WTC11 (cell line): ENCODE results near the gene RNF128.

Source experiments
- ATF1 ChIP-seq: sonication (generic); formaldehyde crosslinking; IDR thresholded peaks from 2 replicates; pipeline ENCODE4 v1.8.1; 2023; ENCODE audit warnings: mild to moderate bottlenecking, moderate library complexity, missing genetic modification reagents
- CBFB ChIP-seq: sonication (generic); formaldehyde crosslinking; IDR thresholded peaks from 2 replicates; pipeline ENCODE4 v1.8.1; 2022; ENCODE audit warnings: mild to moderate bottlenecking, low read depth, missing genetic modification reagents
- CREB1 ChIP-seq: sonication (generic); formaldehyde crosslinking; IDR thresholded peaks from 2 replicates; pipeline ENCODE4 v1.8.0; 2023; ENCODE audit warnings: mild to moderate bottlenecking, missing genetic modification reagents
- GABPB1 ChIP-seq: sonication (generic); formaldehyde crosslinking; IDR thresholded peaks from 2 replicates; pipeline ENCODE4 v1.8.1; 2023; ENCODE audit warnings: mild to moderate bottlenecking, missing genetic modification reagents
- IRF2 ChIP-seq: sonication (generic); formaldehyde crosslinking; IDR thresholded peaks from 2 replicates; pipeline ENCODE4 v1.8.0; 2022; ENCODE audit warnings: low read depth, missing genetic modification reagents, borderline replicate concordance
- NR2C2 ChIP-seq: sonication (generic); formaldehyde crosslinking; IDR thresholded peaks from 2 replicates; pipeline ENCODE4 v1.8.0; 2022; ENCODE audit warnings: mild to moderate bottlenecking, missing genetic modification reagents
- NR3C1 ChIP-seq: sonication (generic); formaldehyde crosslinking; conservative IDR thresholded peaks from 2 replicates; pipeline ENCODE4 v1.8.1; 2023; ENCODE audit warnings: low read depth, mild to moderate bottlenecking, missing genetic modification reagents
- RELA ChIP-seq: sonication (generic); formaldehyde crosslinking; IDR thresholded peaks from 2 replicates; pipeline ENCODE4 v1.8.1; 2022; ENCODE audit warnings: missing genetic modification reagents, mild to moderate bottlenecking, borderline replicate concordance
- SP1 ChIP-seq: sonication (generic); formaldehyde crosslinking; conservative IDR thresholded peaks from 2 replicates; pipeline ENCODE4 v1.8.1; 2022; ENCODE audit warnings: missing genetic modification reagents
- ZNF138 ChIP-seq: sonication (generic); formaldehyde crosslinking; conservative IDR thresholded peaks from 2 replicates; pipeline ENCODE4 v1.8.1; 2022; ENCODE audit warnings: mild to moderate bottlenecking, moderate library complexity, missing genetic modification reagents
- ZNF317 ChIP-seq: sonication (generic); formaldehyde crosslinking; IDR thresholded peaks from 2 replicates; pipeline ENCODE4 v1.8.1; 2023; ENCODE audit warnings: low read depth, mild to moderate bottlenecking, moderate library complexity, missing genetic modification reagents, borderline replicate concordance
- TF ChIP-seq, protein P1 (sequence below): fragments of 200-600 bp; IDR thresholded peaks from 2 replicates; pipeline ENCODE4 v1.8.0; 2022; ENCODE audit warnings: antibody characterized with exemption
- TF ChIP-seq, protein P2 (sequence below): sonication (generic); formaldehyde crosslinking; IDR thresholded peaks from 2 replicates; pipeline ENCODE4 v1.8.1; 2023; ENCODE audit warnings: mild to moderate bottlenecking, missing genetic modification reagents, moderate library complexity

DNA sequence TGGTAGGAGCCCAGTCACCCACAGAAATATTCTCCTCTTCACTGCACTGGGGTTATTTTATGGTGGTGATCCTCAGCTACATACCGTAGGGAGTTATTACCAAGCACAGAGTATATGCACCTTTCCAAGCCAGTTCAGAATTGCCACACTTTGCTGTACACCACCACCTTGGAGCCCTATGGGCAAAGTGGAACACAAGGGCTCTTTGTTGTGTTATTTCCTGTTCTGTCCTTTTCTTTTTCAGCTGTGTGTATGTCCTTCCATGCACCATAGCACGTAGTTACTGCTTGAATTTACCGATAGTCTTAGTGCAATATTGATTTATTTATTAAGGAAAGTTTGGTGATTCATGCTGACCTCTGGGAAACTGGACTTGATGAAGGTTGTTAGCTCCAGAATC, 8.3 kb downstream of the RNF128 start:
- TF ChIP-seq, protein P1, sequence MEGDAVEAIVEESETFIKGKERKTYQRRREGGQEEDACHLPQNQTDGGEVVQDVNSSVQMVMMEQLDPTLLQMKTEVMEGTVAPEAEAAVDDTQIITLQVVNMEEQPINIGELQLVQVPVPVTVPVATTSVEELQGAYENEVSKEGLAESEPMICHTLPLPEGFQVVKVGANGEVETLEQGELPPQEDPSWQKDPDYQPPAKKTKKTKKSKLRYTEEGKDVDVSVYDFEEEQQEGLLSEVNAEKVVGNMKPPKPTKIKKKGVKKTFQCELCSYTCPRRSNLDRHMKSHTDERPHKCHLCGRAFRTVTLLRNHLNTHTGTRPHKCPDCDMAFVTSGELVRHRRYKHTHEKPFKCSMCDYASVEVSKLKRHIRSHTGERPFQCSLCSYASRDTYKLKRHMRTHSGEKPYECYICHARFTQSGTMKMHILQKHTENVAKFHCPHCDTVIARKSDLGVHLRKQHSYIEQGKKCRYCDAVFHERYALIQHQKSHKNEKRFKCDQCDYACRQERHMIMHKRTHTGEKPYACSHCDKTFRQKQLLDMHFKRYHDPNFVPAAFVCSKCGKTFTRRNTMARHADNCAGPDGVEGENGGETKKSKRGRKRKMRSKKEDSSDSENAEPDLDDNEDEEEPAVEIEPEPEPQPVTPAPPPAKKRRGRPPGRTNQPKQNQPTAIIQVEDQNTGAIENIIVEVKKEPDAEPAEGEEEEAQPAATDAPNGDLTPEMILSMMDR = no peak
- no peak for TF ChIP-seq GABPB1
- no peak for TF ChIP-seq ZNF317 (CRISPR knock-in tag)
- no peak for TF ChIP-seq RELA
- no peak for TF ChIP-seq SP1 (CRISPR knock-in tag)
- TF ChIP-seq, protein P2, sequence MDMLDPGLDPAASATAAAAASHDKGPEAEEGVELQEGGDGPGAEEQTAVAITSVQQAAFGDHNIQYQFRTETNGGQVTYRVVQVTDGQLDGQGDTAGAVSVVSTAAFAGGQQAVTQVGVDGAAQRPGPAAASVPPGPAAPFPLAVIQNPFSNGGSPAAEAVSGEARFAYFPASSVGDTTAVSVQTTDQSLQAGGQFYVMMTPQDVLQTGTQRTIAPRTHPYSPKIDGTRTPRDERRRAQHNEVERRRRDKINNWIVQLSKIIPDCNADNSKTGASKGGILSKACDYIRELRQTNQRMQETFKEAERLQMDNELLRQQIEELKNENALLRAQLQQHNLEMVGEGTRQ (CRISPR knock-in tag) = no peak
- TF ChIP-seq CBFB (CRISPR knock-in tag) = no peak
- no peak for TF ChIP-seq ZNF138 (CRISPR knock-in tag)
- TF ChIP-seq IRF2 (CRISPR knock-in tag) = no peak
- TF ChIP-seq NR3C1 (CRISPR knock-in tag) = no peak
- TF ChIP-seq CREB1 (CRISPR knock-in tag) = no peak
- no peak for TF ChIP-seq ATF1 (CRISPR knock-in tag)
- TF ChIP-seq NR2C2 (CRISPR knock-in tag) = no peak
